ENCODE results near the gene NDUFA7.

The NDUFA7 gene

GRCh38 chr19:8332976-8333766 lies 12.0 kb upstream of the NDUFA7 start:
- no peaks in the 10 kb centered on the region for H3K9me3 ChIP-seq (ENCODE audit: control insufficient read depth, low read length)
- H3K36me3 ChIP-seq (ENCODE audit: control insufficient read depth, insufficient read depth, low read length) = no peaks in the 10 kb centered on the region
- 24 to 27% methylated on average over 52 of the region's 52 CpGs for WGBS, 2 experiments
- H3K4me3 ChIP-seq (ENCODE audit: insufficient read depth, low read depth, low read length) = no peak overlapping the region
- H3K27ac ChIP-seq (ENCODE audit: insufficient read depth, low read depth, low read length, poor library complexity, severe bottlenecking) = no peak overlapping the region
- peaks cover 68% of the 10 kb centered on the region for H3K27me3 ChIP-seq (ENCODE audit: control insufficient read depth, insufficient read depth, low read length, poor library complexity, severe bottlenecking)
- no peaks in the 10 kb centered on the region for H3K4me1 ChIP-seq (ENCODE audit: control insufficient read depth, insufficient read depth, low read length)

- Histone ChIP-seq H3K9me3 (ENCODE audit: control insufficient read depth, low read length) (no peaks in the 10 kb centered on the region), H3K4me1 (ENCODE audit: control insufficient read depth, insufficient read depth, low read length) (no peaks in the 10 kb centered on the region), H3K27me3 (ENCODE audit: control insufficient read depth, insufficient read depth, low read length, poor library complexity, severe bottlenecking) (peaks cover 58% of the 10 kb centered on the region), H3K4me3 (ENCODE audit: insufficient read depth, low read depth, low read length) (no peak overlapping the region), H3K27ac (ENCODE audit: insufficient read depth, low read depth, low read length, poor library complexity, severe bottlenecking) (no peak overlapping the region), H3K36me3 (ENCODE audit: control insufficient read depth, insufficient read depth, low read length) (no peaks in the 10 kb centered on the region)
- 82 to 84% methylated on average over 8 of the region's 8 CpGs for WGBS, 2 experiments
Observed at GRCh38 chr19:8331263-8331845, 10.2 kb upstream of the NDUFA7 start.

- no peak overlapping the region for H3K4me3 ChIP-seq (ENCODE audit: insufficient read depth, low read depth, low read length)
- H3K9me3 ChIP-seq (ENCODE audit: control insufficient read depth, low read length) = no peaks in the 10 kb centered on the region
- no peaks in the 10 kb centered on the region for H3K36me3 ChIP-seq (ENCODE audit: control insufficient read depth, insufficient read depth, low read length)
- WGBS, 2 experiments = 63 to 73% methylated on average over 3 of the region's 3 CpGs
- H3K4me1 ChIP-seq (ENCODE audit: control insufficient read depth, insufficient read depth, low read length) = no peaks in the 10 kb centered on the region
- H3K27me3 ChIP-seq (ENCODE audit: control insufficient read depth, insufficient read depth, low read length, poor library complexity, severe bottlenecking) = peaks cover 45% of the 10 kb centered on the region
- H3K27ac ChIP-seq (ENCODE audit: insufficient read depth, low read depth, low read length, poor library complexity, severe bottlenecking) = no peak overlapping the region
Observed at GRCh38 chr19:8329996-8330395, 8.8 kb upstream of the NDUFA7 start.

- Histone ChIP-seq H3K4me3 (ENCODE audit: insufficient read depth, low read depth, low read length) (no peak overlapping the region), H3K27me3 (ENCODE audit: control insufficient read depth, insufficient read depth, low read length, poor library complexity, severe bottlenecking) (peaks cover 6% of the 10 kb centered on the region), H3K4me1 (ENCODE audit: control insufficient read depth, insufficient read depth, low read length) (peaks cover 11% of the 10 kb centered on the region), H3K27ac (ENCODE audit: insufficient read depth, low read depth, low read length, poor library complexity, severe bottlenecking) (no peak overlapping the region), H3K9me3 (ENCODE audit: control insufficient read depth, low read length) (no peaks in the 10 kb centered on the region), H3K36me3 (ENCODE audit: control insufficient read depth, insufficient read depth, low read length) (peaks cover 8% of the 10 kb centered on the region)
- WGBS, 2 experiments = 87 to 91% methylated on average over 3 of the region's 3 CpGs
Observed at GRCh38 chr19:8325454-8325853, 4.3 kb upstream of the NDUFA7 start.

- Histone ChIP-seq H3K27ac (ENCODE audit: insufficient read depth, low read depth, low read length, poor library complexity, severe bottlenecking) (no peak overlapping the region), H3K4me1 (ENCODE audit: control insufficient read depth, insufficient read depth, low read length) (peaks cover 19% of the 10 kb centered on the region), H3K27me3 (ENCODE audit: control insufficient read depth, insufficient read depth, low read length, poor library complexity, severe bottlenecking) (peaks cover 6% of the 10 kb centered on the region), H3K9me3 (ENCODE audit: control insufficient read depth, low read length) (no peaks in the 10 kb centered on the region), H3K36me3 (ENCODE audit: control insufficient read depth, insufficient read depth, low read length) (peaks cover 8% of the 10 kb centered on the region), H3K4me3 (ENCODE audit: insufficient read depth, low read depth, low read length) (no peak overlapping the region)
- WGBS, 2 experiments = 89% methylated on average over 17 of the region's 17 CpGs
Observed at GRCh38 chr19:8324186-8325050, 3.2 kb upstream of the NDUFA7 start.

- H3K36me3 ChIP-seq (ENCODE audit: control insufficient read depth, insufficient read depth, low read length) = peaks cover 8% of the 10 kb centered on the region
- no peak overlapping the region for H3K27ac ChIP-seq (ENCODE audit: insufficient read depth, low read depth, low read length, poor library complexity, severe bottlenecking)
- H3K4me3 ChIP-seq (ENCODE audit: insufficient read depth, low read depth, low read length) = no peak overlapping the region
- no peaks in the 10 kb centered on the region for H3K9me3 ChIP-seq (ENCODE audit: control insufficient read depth, low read length)
- peaks cover 19% of the 10 kb centered on the region for H3K4me1 ChIP-seq (ENCODE audit: control insufficient read depth, insufficient read depth, low read length)
- WGBS, 2 experiments = 78 to 91% methylated on average over 1 of the region's 1 CpG
- H3K27me3 ChIP-seq (ENCODE audit: control insufficient read depth, insufficient read depth, low read length, poor library complexity, severe bottlenecking) = peaks cover 6% of the 10 kb centered on the region
Observed at GRCh38 chr19:8323781-8324185, 2.6 kb upstream of the NDUFA7 start.

GRCh38 chr19:8322638-8322997 lies 1.4 kb upstream of the NDUFA7 start:
- no peaks in the 10 kb centered on the region for H3K9me3 ChIP-seq (ENCODE audit: control insufficient read depth, low read length)
- no peak overlapping the region for H3K27ac ChIP-seq (ENCODE audit: insufficient read depth, low read depth, low read length, poor library complexity, severe bottlenecking)
- 86 to 88% methylated on average over 7 of the region's 7 CpGs for WGBS, 2 experiments
- H3K4me3 ChIP-seq (ENCODE audit: insufficient read depth, low read depth, low read length) = peak overlapping the region; percentile 87
- peaks cover 8% of the 10 kb centered on the region for H3K36me3 ChIP-seq (ENCODE audit: control insufficient read depth, insufficient read depth, low read length)
- H3K27me3 ChIP-seq (ENCODE audit: control insufficient read depth, insufficient read depth, low read length, poor library complexity, severe bottlenecking) = no peaks in the 10 kb centered on the region
- peaks cover 19% of the 10 kb centered on the region for H3K4me1 ChIP-seq (ENCODE audit: control insufficient read depth, insufficient read depth, low read length)

- Histone ChIP-seq H3K36me3 (ENCODE audit: control insufficient read depth, insufficient read depth, low read length) (peaks cover 8% of the 10 kb centered on the region), H3K9me3 (ENCODE audit: control insufficient read depth, low read length) (no peaks in the 10 kb centered on the region), H3K27me3 (ENCODE audit: control insufficient read depth, insufficient read depth, low read length, poor library complexity, severe bottlenecking) (no peaks in the 10 kb centered on the region), H3K4me1 (ENCODE audit: control insufficient read depth, insufficient read depth, low read length) (peaks cover 19% of the 10 kb centered on the region), H3K27ac (ENCODE audit: insufficient read depth, low read depth, low read length, poor library complexity, severe bottlenecking) (no peak overlapping the region), H3K4me3 (ENCODE audit: insufficient read depth, low read depth, low read length) (peak overlapping the region; percentile 87)
- WGBS, 2 experiments = 21 to 27% methylated on average over 26 to 28 of the region's 30 CpGs
Observed at GRCh38 chr19:8321986-8322637, 937 bp upstream of the NDUFA7 start.

- Histone ChIP-seq H3K27ac (ENCODE audit: insufficient read depth, low read depth, low read length, poor library complexity, severe bottlenecking) (peak overlapping the region; percentile 88), H3K27me3 (ENCODE audit: control insufficient read depth, insufficient read depth, low read length, poor library complexity, severe bottlenecking) (no peaks in the 10 kb centered on the region), H3K36me3 (ENCODE audit: control insufficient read depth, insufficient read depth, low read length) (peaks cover 12% of the 10 kb centered on the region), H3K4me3 (ENCODE audit: insufficient read depth, low read depth, low read length) (peak overlapping the region; percentile 87), H3K4me1 (ENCODE audit: control insufficient read depth, insufficient read depth, low read length) (peaks cover 19% of the 10 kb centered on the region), H3K9me3 (ENCODE audit: control insufficient read depth, low read length) (no peaks in the 10 kb centered on the region)
- 3% methylated on average over 16 of the region's 16 CpGs for WGBS, 2 experiments
Observed at GRCh38 chr19:8320564-8321066, 560 bp downstream of the NDUFA7 start.

Data from ectodermal cell (in vitro differentiated cells).